Endometrial microvascular endothelial cells (primary cell): ENCODE results near the gene ADGRG1. TPM values are rescaled to one million over a fixed set of nuclear protein-coding genes. Genes with fewer than 3 reads are reported as not detected.

Experiments
- in situ Hi-C: cut with HindIII; loops from 2 replicates; pipeline ENCODE4 v1.10.0; 2017; ENCODE audit warnings: low sequenced_read_pairs, low pct_unique_long_range_greater_than_20kb; ENCODE audit errors: inconsistent ontology term
- total RNA-seq: library from RNA; depleted of rRNA; stranded (reverse); fragments of >200 nt; gene quantifications from one replicate; pipeline ENCODE4 v1.2.3, GENCODE V29; 2015; ENCODE audit errors: inconsistent ontology term

The ADGRG1 gene
- total RNA-seq, 1 donor from 2014 or later = 242 TPM

DNA sequence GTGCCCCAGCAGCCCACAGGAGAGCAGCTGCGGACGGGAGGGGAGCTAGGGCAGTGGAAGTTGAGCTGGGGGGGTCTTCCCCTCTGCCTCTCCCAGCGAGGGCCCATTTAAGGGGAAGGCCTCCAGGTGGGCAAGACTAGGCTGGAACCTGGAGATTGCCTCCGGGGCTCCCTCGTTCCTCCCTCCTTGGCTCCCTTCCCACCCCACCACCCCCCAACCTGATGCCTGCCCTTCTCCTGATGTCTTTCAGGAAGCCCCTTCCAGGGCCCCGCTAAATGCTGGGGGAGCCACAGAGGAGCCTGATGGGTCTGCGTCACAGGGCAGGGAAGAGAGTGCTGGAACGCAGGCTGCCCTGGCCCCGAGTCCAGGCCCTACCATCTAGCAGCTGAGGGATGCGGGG is 16.7 kb downstream of the ADGRG1 start:
- in situ Hi-C loops = no loop called here

DNA sequence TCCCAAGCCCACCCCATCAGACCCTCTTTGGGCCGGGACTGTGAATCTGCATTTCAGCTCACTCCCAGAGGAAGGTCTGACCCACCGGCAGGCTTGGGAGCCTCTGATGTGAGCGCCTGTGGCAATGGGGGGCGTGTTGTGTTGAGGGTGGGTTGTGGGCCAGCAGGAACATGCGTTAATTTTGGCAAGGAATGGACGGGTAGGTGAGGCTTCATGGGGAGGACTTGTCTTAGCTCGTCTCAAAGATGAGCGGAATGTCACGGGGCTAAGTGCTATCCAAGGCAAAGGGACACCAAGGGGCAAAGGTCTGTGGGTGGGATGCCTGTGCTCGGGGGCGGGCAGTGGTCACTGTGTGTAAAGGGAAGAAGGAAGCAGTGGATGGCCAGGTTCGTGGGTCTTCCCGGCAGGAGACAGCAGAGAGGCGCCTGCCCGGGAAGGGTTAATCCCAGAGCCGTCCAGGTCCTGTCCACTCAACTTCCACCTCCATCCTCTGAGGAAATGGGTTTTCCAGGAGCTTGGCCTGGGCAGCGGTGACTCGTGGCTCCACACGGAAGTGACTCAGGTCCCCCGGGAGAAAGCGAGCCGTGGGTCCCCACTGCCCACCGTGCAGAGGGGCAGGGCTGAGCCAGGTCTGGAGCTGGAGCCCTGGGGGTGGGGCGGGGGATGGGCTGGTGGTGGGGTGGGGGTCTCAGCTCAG is 17.4 kb downstream of the ADGRG1 start:
- in situ Hi-C loops = no loop called here

DNA sequence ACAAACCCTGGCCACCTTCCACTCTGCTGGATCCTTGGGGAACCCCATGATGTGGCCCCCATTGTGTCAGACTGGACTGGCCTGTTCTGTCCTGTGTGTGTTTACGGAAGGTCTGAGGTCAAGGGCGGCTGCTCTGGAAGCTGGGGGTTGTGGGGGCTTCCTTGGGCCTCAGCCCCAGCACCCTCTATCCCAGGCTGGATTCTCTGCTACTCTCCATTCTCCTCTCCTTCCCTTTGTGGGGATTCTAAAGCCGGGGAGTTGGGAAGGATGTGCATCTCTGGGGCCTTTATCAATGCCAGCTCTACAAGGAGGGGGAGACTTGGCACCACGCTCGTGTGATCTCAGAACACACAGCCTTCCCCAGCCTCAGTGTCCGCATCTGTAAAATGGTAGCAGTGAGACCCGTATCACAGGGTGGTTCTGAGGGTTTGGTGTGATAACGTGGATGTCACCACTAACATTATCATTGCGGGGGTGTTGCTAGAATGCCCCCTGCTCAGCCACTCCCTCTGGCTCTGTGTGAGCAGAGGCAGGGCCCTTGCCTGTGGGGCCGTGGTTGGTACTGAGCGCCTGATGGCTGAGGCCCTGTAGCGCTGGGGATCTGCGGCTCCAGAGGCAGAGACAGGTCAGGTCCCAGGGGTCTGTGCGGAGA is 18.1 kb downstream of the ADGRG1 start:
- in situ Hi-C loops = no loop called here

DNA sequence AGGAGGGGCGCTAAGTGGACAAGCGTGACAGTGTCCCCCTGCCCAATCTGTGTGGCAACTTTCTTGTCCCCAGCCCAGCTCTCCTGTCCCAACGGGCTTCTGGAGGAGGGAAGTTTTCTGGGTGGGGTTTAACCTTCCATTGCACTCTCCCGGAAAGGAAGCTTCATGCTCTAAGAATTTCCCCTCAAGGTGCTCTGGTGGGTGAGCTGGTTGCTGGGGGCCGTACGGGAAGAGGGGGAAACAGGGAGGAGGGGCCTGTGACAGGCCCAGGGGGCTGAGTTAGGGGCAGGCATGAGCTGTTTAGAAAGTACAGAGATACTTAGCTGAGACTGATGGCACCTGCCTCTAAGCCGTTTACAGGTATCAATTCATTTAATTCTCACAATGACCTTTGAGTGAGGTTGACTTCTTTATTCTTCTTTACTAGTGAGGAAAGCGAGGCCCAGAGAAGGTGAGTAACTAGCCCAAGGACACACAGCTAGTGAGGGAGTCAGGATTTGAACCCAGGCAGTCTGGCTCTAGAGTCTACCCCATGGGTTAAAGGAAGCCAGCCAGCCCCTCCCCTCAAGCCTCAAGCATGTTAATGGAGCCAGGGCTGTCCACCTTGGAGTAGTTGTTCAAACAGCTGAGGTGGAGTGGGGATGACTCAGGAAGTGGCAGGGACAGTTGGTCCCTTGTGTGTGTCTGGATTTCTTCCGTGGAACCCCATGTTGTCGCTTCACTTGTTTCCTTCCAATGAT is 18.9 kb downstream of the ADGRG1 start:
- in situ Hi-C loops = no loop called here

DNA sequence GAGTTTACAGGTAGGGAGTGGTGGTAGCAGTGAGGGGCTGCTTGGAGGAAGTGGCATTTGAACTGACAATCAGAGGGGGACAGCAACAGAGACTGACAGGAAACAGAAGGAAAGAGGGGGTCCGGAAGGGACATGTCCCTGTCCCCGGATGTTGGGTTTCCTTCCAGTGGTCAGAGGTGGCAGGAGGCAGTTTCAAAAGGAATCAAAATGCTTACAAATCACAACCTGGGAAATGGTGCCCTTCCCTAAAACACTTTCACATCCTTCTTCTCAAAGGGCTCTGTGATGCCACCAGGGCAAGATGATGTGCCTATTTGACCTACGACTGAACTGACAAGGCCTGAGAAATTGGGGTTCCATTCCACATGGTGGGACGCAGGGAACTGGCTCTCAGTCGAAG is 19.7 kb downstream of the ADGRG1 start:
- in situ Hi-C loops = no loop called here

DNA sequence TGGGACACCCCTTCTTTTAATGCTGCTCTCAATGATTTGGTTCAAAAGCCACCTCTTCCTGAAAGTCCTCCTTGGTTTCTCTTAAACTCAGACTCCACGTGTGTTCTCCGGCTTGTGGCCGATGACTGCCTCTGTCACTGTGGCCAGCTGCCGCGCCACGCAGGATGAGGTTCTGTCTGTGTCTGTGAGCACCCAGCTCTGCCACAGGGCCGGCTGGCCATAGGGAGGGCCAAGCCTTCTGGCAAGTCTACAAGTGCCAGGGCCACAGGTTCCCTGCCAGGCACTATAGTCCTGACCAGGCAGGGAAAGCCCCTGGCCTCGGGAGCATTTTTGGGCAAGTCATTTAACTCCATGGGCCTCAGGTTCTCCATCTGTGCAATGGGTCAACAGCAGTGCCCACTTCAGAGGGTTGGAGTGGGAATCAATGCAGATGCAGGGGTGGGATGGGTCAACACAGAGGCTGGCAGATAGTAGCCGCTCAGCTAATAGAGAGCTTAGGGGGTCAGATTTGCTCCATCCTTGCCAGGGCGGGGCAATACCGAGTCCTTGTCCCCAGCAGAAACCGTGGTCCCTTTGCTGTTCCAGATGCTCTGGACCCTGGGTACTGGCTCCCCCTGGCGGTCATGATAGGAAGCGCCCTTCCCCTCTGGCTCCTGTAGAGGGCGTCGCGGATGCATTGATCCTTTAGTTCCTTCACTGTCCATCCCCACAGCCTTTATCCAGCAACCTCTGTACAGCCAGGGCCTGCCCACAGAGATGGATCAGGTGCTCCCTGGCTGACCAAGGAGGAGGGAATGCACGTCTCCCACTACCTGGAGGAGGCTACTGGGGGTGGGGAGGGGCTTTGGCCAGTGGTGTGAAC is 20.4 kb downstream of the ADGRG1 start:
- in situ Hi-C loops = no loop called here

DNA sequence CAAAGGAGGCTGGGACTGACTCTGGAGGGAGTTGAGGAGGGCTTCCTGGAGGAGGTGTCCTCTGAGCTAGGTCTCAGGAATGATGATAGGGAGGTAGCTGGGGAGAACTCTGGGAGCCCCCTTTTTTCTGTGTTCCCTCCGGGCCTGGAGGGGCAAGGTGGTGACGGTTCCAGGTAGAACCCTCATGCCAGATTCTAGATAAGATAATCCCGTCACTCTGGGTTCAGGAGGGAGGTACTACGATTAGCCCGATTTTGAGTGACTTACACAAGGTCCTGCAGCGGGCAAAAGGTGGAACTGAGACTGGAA is 21.0 kb downstream of the ADGRG1 start:
- in situ Hi-C loops = no loop called here

DNA sequence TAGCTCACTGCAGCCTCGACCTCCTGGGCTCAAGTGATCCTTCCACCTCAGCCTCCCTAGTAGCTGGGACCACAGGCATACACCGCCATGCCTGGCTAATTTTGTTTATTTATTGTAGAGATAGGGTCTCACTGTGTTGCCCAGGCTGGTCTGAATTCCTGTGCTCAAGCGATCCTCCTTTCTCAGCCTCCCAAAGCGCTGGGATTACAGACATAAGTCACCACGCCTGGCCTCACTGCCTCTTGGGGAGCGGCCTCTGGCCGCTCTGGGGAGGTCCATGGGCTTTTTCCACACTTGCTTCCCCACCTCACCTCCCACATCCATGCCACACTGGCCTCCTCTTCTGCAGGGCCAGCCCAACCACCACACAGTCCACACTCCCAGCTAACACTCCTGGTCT is 21.4 kb downstream of the ADGRG1 start:
- in situ Hi-C loops = no loop called here

DNA sequence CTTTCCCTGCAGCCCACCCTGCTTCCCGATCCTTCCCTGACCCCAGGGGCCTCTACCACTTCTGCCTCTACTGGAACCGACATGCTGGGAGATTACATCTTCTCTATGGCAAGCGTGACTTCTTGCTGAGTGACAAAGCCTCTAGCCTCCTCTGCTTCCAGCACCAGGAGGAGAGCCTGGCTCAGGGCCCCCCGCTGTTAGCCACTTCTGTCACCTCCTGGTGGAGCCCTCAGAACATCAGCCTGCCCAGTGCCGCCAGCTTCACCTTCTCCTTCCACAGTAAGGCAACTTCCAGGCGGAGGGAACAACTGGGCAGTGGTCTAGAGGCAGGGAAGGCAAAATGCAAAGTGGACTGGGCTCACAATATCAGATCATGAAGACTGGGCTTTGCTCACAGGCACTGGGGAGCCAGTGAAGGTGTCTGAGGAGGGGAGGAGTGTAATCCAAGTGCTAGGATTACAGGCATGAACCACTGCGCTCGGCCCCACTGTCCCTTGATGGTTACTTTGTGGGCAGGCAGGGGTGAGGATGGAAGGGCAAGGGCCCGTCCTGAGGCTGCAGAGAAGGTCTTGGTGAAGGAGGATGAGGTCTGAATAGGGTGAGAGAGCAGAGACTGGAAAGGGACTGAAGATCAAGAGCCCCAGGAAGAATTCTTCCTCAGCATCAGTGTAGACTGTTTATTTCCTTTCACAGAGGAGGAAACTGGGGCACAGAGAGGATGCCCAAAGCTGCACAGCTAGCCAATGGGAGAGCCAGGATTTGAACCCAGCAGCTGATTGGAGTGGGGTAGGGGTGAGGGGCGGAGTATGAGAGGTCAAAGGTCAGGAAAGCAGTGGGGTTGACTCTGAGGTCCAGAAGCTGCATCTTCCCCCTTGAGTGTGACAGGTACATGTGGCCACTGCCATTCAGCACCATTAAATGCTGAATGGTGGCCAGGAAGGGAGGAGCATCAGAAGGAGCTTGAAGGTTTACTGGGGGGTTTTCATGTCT is 23.2 kb downstream of the ADGRG1 start:
- in situ Hi-C loops = no loop called here

DNA sequence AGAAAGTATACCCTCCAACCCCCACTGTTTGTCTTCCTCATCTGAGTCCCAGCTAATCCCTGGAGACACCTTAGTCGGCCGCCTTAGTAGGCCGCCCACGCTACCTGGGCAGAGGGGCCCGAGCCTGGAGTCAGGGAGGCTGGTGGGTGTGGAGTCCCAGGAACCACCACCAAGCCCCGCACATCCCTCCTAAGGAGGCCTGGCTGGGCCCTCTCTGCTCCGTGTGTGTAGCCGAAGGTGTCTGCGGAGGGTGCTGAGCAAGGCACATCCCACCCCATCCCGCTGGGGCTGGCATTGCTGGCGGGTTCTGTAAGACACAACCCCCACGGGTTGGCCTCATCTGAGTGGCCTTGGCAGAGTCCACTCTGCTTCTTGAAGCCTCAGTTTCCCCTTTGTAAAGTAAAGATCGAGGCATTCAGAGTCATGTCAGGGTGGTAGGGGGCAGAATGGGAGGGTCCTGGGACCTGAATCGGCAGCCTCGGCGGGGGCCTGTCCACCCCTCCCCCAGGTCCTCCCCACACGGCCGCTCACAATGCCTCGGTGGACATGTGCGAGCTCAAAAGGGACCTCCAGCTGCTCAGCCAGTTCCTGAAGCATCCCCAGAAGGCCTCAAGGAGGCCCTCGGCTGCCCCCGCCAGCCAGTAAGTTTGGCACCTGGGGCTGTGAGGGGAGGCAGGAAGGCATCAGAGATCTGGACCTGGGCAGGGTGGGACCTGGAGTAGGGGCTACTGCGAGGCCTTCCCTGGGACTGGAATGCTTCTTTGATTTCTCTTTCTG is 24.5 kb downstream of the ADGRG1 start:
- in situ Hi-C loops = no loop called here

DNA sequence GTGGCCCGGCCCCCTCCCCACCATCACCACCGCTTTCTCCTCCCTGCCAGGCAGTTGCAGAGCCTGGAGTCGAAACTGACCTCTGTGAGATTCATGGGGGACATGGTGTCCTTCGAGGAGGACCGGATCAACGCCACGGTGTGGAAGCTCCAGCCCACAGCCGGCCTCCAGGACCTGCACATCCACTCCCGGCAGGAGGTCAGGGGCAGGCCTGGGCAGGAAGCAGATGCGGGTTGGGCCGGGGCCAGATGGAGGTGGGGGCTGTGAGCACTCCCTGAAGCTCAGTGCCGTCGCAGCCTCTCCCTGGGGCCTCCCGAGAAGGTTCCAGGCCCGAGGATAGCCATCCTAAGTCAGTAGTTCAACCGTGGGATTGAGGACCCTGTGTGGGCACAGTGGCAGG is 25.5 kb downstream of the ADGRG1 start:
- in situ Hi-C loops = no loop called here

DNA sequence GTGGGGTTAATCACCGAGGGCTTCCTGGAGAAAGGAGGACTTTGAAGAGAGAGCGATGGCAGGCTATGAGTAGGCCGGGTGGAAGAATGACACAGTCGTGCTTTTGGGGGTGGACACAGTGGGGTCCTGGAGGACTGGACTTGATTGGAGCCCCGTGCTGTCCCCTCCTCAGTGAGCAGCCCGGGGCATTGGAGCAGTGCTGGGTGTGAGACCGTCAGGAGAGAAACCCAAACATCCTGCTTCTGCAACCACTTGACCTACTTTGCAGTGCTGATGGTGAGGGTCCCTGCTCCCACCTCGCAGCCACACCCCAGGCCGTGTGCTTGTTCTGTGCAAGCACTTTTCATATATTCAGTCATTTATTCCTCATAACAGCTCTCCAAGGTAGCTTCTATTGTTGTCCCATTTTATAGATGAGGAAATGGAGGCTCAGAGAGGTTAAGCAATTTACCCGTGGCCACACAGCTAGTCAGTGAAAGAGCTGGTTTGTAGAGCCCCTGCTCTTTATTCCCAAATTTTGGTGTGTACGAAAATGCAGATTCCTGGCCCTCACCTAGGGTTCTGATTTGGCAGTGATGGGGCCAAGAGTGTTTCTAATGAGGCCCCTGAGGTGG is 28.0 kb downstream of the ADGRG1 start:
- in situ Hi-C loops = no loop called here

DNA sequence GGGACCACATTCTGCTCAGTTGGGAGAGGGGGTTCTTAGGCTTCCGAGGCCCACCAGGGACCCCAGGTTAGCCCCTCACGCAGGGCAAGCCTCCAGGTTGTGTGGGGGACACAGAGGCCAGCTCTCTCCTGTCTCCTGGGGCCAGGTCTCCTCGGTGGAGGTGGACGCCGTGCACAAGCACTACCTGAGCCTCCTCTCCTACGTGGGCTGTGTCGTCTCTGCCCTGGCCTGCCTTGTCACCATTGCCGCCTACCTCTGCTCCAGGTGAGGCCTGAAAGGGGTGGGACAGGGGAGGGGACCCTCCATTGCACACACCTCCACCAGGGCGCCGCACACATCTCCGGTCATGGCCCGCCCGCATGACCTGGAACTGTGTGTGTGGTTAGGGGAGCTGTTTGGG is 28.8 kb downstream of the ADGRG1 start:
- in situ Hi-C loops = no loop called here

DNA sequence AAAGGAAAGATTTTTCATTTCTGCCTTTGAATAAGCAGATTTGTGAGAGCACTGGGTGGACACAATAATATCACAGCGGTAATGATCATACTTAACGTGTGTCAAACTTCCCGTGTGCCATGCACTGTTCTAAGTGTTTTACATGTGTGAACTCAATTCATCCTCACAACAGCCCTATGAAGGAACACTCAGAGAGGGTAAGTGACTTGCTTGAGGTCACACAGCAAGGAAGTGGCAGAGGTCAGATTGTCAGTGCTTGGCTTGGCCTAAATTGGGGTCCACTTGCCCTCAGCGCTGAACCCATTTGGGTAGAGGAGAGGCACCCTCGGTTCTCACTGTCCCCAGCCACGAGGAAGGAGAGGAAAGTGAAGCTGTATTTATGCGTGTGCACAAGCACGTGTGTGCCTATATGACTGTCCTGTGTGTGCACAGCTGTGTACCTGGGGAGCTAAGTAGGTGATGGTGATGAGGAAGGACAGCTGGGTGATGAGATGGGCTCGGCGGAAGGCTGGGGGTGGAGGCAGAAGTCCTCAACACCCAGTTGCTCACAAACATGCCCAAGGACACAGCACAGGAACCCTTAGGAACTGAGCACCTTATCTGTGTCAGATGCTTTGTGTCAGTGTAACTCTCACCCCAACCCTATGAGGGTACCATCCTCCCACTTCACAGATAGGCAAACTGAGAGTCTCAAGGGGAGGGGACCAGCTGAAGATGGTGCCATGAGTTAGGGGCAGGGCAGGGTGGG is 29.9 kb downstream of the ADGRG1 start:
- in situ Hi-C loops = no loop called here

DNA sequence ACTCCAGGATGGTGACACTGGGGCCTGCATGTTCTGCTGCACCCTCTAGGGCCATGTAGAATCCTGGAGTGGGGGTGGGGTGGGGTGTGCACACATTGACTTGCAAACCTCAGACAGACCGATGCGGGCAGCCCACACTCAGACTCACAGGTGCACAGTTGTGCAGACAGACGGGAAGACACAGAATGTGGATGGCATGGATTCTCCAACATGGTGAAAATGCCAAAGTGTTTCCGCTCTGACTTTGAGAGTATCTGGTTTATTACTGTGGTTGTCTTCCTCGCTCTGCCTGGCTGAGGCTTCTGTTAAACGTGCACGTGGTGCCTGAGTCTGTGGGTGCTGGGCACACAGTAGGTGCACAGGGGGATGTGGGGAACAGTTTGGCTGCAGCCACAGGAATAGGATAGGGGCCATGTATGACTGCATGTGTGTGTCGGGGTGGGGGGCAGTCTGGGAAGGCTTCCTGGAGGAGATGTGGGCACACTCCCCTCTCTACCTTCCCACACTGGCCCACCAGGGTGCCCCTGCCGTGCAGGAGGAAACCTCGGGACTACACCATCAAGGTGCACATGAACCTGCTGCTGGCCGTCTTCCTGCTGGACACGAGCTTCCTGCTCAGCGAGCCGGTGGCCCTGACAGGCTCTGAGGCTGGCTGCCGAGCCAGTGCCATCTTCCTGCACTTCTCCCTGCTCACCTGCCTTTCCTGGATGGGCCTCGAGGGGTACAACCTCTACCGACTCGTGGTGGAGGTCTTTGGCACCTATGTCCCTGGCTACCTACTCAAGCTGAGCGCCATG is 30.6 kb downstream of the ADGRG1 start:
- in situ Hi-C loops = no loop called here
